HepG2 (cell line): ENCODE results near the gene NKPD1. TPM values are rescaled to one million over a fixed set of nuclear protein-coding genes. Genes with fewer than 3 reads are reported as not detected.
A peak's percentile ranks its signal among the peaks of the same experiment; 100 is the strongest.

Experiments
- ATF5 ChIP-seq: sonication (generic); formaldehyde crosslinking; IDR thresholded peaks from 2 replicates; pipeline ENCODE4 v1.4.0; 2020; ENCODE audit warnings: mild to moderate bottlenecking, low read depth, missing genetic modification reagents
- ATF7-NPFF ChIP-seq: sonication (generic); formaldehyde crosslinking; IDR thresholded peaks from 2 replicates; pipeline ENCODE4 v1.8.1; 2023; ENCODE audit warnings: mild to moderate bottlenecking, low read depth, missing genetic modification reagents, moderate library complexity
- BATF2 ChIP-seq: sonication (generic); formaldehyde crosslinking; IDR thresholded peaks from 2 replicates; pipeline ENCODE4 v1.8.0; 2022; ENCODE audit warnings: mild to moderate bottlenecking, missing genetic modification reagents, moderate library complexity
- BCLAF1 ChIP-seq: fragments of 450-650 bp; IDR thresholded peaks from 2 replicates; pipeline ENCODE4 v1.6.1; 2017; ENCODE audit warnings: mild to moderate bottlenecking
- CSRNP1 ChIP-seq: sonication (generic); formaldehyde crosslinking; IDR thresholded peaks from 2 replicates; pipeline ENCODE4 v1.8.1; 2023; ENCODE audit warnings: mild to moderate bottlenecking, missing genetic modification reagents
- DNMT1 ChIP-seq: sonication (generic); formaldehyde crosslinking; IDR thresholded peaks from 2 replicates; pipeline ENCODE4 v1.5.1; 2020; ENCODE audit warnings: mild to moderate bottlenecking, missing genetic modification reagents
- DPF2 ChIP-seq: sonication (generic); formaldehyde crosslinking; IDR thresholded peaks from 2 replicates; pipeline ENCODE4 v1.4.0; 2020; ENCODE audit warnings: mild to moderate bottlenecking, low read depth, missing genetic modification reagents, borderline replicate concordance
- HNRNPK ChIP-seq: fragments of 200-400 bp; formaldehyde crosslinking; IDR thresholded peaks from 2 replicates; pipeline ENCODE4 v1.6.1; 2018; ENCODE audit warnings: low read length, low read depth, moderate library complexity, mild to moderate bottlenecking; ENCODE audit not compliant: poor library complexity, severe bottlenecking
- STAT5B ChIP-seq: sonication (generic); formaldehyde crosslinking; IDR thresholded peaks from 2 replicates; pipeline ENCODE4 v1.4.0; 2020; ENCODE audit warnings: missing genetic modification reagents
- TCF7L2 ChIP-seq: IDR thresholded peaks from 2 replicates; pipeline ENCODE4 v1.6.1; 2011; ENCODE audit warnings: mild to moderate bottlenecking, low read depth, low read length, moderate library complexity
- TERF1 ChIP-seq: sonication (generic); formaldehyde crosslinking; IDR thresholded peaks from 2 replicates; pipeline ENCODE4 v1.8.0; 2022; ENCODE audit warnings: mild to moderate bottlenecking, missing genetic modification reagents, moderate library complexity
- XBP1 ChIP-seq: sonication (generic); formaldehyde crosslinking; IDR thresholded peaks from 2 replicates; pipeline ENCODE4 v1.5.0; 2020; ENCODE audit warnings: missing genetic modification reagents
- ZBTB4 ChIP-seq: sonication (generic); formaldehyde crosslinking; IDR thresholded peaks from 2 replicates; pipeline ENCODE4 v1.4.0; 2020; ENCODE audit warnings: missing genetic modification reagents, mild to moderate bottlenecking, borderline replicate concordance
- ZFX ChIP-seq: sonication (generic); formaldehyde crosslinking; IDR thresholded peaks from 2 replicates; pipeline ENCODE4 v1.4.0; 2020; ENCODE audit warnings: mild to moderate bottlenecking, low read depth, missing genetic modification reagents, moderate library complexity
- ZNF263 ChIP-seq: sonication (generic); formaldehyde crosslinking; IDR thresholded peaks from 2 replicates; pipeline ENCODE4 v1.4.0; 2020; ENCODE audit warnings: missing genetic modification reagents
- ZNF629 ChIP-seq: sonication (generic); formaldehyde crosslinking; conservative IDR thresholded peaks from 2 replicates; pipeline ENCODE4 v1.5.0; 2020; ENCODE audit warnings: missing genetic modification reagents
- polyA plus RNA-seq, 8 experiments: library from polyadenylated mRNA; depleted of rRNA in 3 of 8; stranded (reverse) in 7 of 8; unstranded in 1 of 8; fragments of >200 nt; fragmentation: Illumina TruSeq in 4 of 8; extraction: Trizol in 4 of 8; gene quantifications; 2 replicates each; pipeline versions ENCODE4 v1.2.1 to v1.2.3, GENCODE V29; 2011 to 2016; ENCODE audit warnings: low read depth in 4 of 8, missing spikeins in 1 of 8, mixed read lengths in 1 of 8; ENCODE audit not compliant: insufficient read depth in 1 of 8
- total RNA-seq, 5 experiments: library from RNA; depleted of rRNA; stranded (reverse); fragments of >200 nt; fragmentation: Illumina TruSeq; extraction: Trizol; gene quantifications; 2 replicates each; pipeline ENCODE4 v1.2.3, GENCODE V29; 2016; ENCODE audit warnings: low read depth in 1 of 5

The NKPD1 gene
- total and polyA plus RNA-seq, 2 of the 13 experiments (the other 11 are each of a cell fraction or from before 2014, with no cell fraction given) = 0.03 TPM; not detected in 1

GRCh38 chr19:45160870-45161737 lies at the start of gene NKPD1 (continued):
- no peak for TF ChIP-seq TERF1 (CRISPR knock-in tag)
- no peak for TF ChIP-seq DPF2
- no peak for TF ChIP-seq ATF7-NPFF (CRISPR knock-in tag)
- no peak for TF ChIP-seq XBP1 (CRISPR knock-in tag)
- no peak for TF ChIP-seq ATF5 (CRISPR knock-in tag)
- no peak for TF ChIP-seq DNMT1 (CRISPR knock-in tag)
- TF ChIP-seq ZNF629 = no peak; the same call in 1 of the 2 replicates
- no peak for TF ChIP-seq CSRNP1
- no peak for TF ChIP-seq STAT5B
- no peak for TF ChIP-seq ZBTB4 (CRISPR knock-in tag)
- no peak for TF ChIP-seq TCF7L2
- TF ChIP-seq ZFX (CRISPR knock-in tag) = 0 out of 2 replicates have a peak, but pooled peaks have one; percentile 17
- no peak for TF ChIP-seq BATF2 (CRISPR knock-in tag)
- no peak for TF ChIP-seq BCLAF1
- no peak for TF ChIP-seq ZNF263 (CRISPR knock-in tag)
- peak; percentile 18 for TF ChIP-seq HNRNPK
